ENCODE data around the gene FBXO7. TPM values are rescaled to one million over a fixed set of nuclear protein-coding genes. Genes with fewer than 3 reads are reported as not detected.
A peak's percentile ranks its signal among the peaks of the same experiment; 100 is the strongest.

The FBXO7 gene
- total and polyA plus RNA-seq, 9 of the 15 experiments (the other 6 are each of a cell fraction or from before 2014, with no cell fraction given): 34.0 to 162 (median 85.2) TPM

GRCh38 chr22:32531931-32532819 is 57.6 kb downstream of the FBXO7 start (continued):
- TF ChIP-seq MGA (IDR thresholded peaks at IDR 0.05) (peak; percentile 96), ZNF282 (CRISPR knock-in tag; IDR thresholded peaks at IDR 0.05) (no peak), ZNF134 (CRISPR knock-in tag; conservative IDR thresholded peaks at IDR 0.05) (peak; percentile 32; the same call in 1 of the 2 replicates), ARID2 (IDR thresholded peaks at IDR 0.05) (no peak), MAFF (IDR thresholded peaks at IDR 0.05; ENCODE audit: low read length) (no peak), CXXC5 (CRISPR knock-in tag; IDR thresholded peaks at IDR 0.05) (peak; percentile 65), CBFA2T3 (IDR thresholded peaks at IDR 0.05) (no peak), SRF (CRISPR knock-in tag; IDR thresholded peaks at IDR 0.05) (peak in 1 of 2 experiments; percentile 40; a peak in 1 of 4 replicates), BRD9 (IDR thresholded peaks at IDR 0.05; ENCODE audit: low read depth, partially characterized antibody) (no peak), SMAD4 (CRISPR knock-in tag; conservative IDR thresholded peaks at IDR 0.05) (peak; percentile 79), HIVEP1 (CRISPR knock-in tag; IDR thresholded peaks at IDR 0.05) (0 out of 2 replicates have a peak, but pooled peaks have one; percentile 62), AFF4 (CRISPR knock-in tag; IDR thresholded peaks at IDR 0.05) (no peak)
